Neural progenitor cell (in vitro differentiated cells): ENCODE measurements around the gene MITF.

Experiments used
- CTCF ChIP-seq: fragments of 200-600 bp; sonication (generic); IDR thresholded peaks from 2 replicates; pipeline ENCODE4 v1.5.1; 2017; ENCODE audit warnings: antibody characterized with exemption, mild to moderate bottlenecking
- EZH2phosphoT487 ChIP-seq: fragments of 200-600 bp; sonication (generic); IDR thresholded peaks from 2 replicates; pipeline ENCODE4 v1.6.1; 2017; ENCODE audit warnings: antibody characterized with exemption

GRCh38 chr3:69915726-69916125 is 176.5 kb downstream of the MITF start:
- TF ChIP-seq CTCF (no peak), EZH2phosphoT487 (no peak)
